NCI-H2107 treated with DMSO at 0.1 percent for 48 hours (cell line): ENCODE results near the gene COBLL1.

Experiments
- DNase-seq: peaks from one replicate; lab custom pipeline; 2025; ENCODE audit not compliant: unreplicated experiment; lab: John Stamatoyannopoulos, UW

Gene COBLL1

GRCh38 chr2:164823126-164823525 is 18.5 kb downstream of the COBLL1 start:
- no peak for DNase-seq

GRCh38 chr2:164821338-164821737 is 20.3 kb downstream of the COBLL1 start:
- no peak for DNase-seq

GRCh38 chr2:164818149-164819136 is 23.2 kb downstream of the COBLL1 start:
- no peak for DNase-seq

- no peak for DNase-seq
Observed at GRCh38 chr2:164816900-164817299, 24.7 kb downstream of the COBLL1 start.

- no peak for DNase-seq
Observed at GRCh38 chr2:164816046-164816445, 25.6 kb downstream of the COBLL1 start.

GRCh38 chr2:164815071-164815793 is 26.4 kb downstream of the COBLL1 start:
- DNase-seq, result no peak

- DNase-seq, result no peak
Observed at GRCh38 chr2:164813535-164813934, 28.1 kb downstream of the COBLL1 start.

DNA sequence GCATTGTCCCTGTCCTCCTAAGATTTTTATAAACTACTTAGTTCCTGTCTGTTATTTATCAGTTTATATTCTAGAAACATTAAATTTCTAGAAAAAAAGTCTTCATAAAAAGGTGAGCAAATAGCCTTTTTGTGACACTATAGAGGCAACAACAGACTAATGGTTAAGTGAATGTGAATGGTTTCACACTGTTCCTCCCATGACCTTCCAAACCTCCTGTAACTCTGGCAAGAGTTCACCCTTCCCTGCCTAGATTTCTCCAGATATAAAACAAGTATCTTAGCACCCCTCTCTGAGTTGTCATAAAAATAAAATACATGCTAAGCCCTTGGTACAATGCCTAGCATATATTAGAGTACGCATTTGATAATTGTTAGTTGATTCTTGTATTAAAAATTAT is 29.2 kb downstream of the COBLL1 start:
- no peak for DNase-seq

DNA sequence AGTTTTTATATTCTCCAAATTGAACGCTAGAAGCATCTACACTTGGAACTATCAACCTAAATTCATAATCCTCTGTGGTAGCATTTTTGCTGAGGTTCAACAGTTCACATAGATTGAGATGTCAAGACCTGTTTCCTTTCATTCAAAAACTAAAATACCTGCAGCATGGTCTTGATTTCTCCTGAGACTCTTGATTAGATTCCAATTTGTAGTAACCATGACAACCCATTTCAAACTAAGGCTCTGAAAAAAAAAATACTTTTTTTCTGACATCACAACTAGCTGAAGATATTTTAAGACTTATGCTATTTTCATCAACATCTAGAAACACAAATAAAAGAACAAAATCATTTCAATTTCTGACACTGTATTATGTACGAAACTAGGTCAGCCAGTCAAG is 29.8 kb downstream of the COBLL1 start:
- DNase-seq, result no peak

DNA sequence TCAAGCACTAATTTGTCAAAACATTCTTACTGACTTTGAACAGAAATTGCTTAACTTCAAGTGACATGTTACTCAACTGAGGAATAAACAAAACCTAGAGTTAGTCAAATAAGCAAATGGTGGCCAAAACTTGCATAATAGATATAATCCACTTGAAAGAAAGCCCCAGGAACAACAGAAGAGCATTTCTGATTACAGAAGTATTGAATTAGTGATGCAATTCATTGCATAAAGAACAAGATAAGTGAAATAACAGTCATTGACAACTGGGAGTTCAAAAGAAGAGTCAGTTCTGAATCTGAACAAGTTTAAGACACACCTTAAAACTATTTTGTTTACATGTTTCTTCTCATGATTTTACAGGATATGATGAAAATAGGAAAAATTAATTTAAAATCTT is 30.8 kb downstream of the COBLL1 start:
- DNase-seq, result no peak

- no peak for DNase-seq
Observed at GRCh38 chr2:164808776-164809175, 32.8 kb downstream of the COBLL1 start.

GRCh38 chr2:164803776-164804466 is 37.7 kb downstream of the COBLL1 start:
- no peak for DNase-seq

GRCh38 chr2:164802095-164802707 is 39.4 kb downstream of the COBLL1 start:
- no peak for DNase-seq

DNA sequence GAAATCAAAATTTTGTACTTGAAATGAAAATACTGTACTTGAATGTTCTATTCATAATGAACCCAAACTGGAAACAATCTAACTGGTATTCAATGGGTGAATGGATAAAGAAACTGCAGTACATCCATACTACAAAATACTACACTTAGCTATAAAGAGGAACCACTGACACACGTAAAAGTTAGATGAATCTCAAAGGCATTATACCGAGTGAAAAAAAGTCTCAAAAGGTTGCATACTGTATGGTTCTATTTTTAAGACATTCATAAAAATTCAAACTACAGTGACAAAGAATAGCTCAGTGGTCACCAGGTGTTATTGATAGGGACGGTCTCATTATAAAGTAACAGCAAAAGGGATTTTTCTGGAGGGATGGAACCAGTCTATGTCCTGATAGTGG is 41.1 kb downstream of the COBLL1 start:
- DNase-seq, result no peak

DNA sequence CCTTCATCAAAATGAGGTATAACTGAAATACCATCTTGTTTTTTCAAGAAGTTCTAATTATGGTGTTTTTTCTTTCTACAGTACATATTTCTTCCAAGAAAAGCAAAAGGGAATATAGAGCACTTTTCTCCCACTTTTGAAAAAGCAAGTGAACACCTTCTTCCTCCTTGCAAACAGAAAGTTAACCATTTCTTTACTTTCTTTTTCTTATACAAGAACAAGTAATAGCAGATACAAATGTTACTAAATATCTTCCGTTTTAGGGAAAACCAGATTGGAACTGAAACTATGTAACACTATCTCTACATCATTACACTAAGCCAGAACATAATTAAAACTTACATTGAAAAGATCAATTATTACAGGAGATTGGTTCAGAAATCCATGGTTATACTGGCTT is 44.0 kb downstream of the COBLL1 start:
- DNase-seq, result no peak

DNA sequence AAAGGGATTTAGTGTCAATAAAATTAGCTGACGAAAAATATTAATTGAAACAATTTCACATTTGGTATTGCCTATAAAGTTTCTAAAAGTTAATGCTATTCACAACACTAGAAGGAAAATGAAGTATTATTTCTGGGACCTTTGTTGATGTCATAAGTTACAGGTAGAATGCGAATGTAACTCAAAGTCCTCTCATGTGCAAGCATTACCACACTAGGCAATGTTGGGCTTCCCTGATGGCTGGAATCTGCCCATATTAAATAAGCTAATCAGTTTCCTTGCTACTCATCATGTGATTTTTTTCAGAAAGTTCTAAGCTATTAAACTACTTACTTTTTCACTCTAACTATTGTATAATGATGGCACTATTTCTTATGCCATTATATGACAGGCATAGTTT is 44.6 kb downstream of the COBLL1 start:
- no peak for DNase-seq

DNA sequence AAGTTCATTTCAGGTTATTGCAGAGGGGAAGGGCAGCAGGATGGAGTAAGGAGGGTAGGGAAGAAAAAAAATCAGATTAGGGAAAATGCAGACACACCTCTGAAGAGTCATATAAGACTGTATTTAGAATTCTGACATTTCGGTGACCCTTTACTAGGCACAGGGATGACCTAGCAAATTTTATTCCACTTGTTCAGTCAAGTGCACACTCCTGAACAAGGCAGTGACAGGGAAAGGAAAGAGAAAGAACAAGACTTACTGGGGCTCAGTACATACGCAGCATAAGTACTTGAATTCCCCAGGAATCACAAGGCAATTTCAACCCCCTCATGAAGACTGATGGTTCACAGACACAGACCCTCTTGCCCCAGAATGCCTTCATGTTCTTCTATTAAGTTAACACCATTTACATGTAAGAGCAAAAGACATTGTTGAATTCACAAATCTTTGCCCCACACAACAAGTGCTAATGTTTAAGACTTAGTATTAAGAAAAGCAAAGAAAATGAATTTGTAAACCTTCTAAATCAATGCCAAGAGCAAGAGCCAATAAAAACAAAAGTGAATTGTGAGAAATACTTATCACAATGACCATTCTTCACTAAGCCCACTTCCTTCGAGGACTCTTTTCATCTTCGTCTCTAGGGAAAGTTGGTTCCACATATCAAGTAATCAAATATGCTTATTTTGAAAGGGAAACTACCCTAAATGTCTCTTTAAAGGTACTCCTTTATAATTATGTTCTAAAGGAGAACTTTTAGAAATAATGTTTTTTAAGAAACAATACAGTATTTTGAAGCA is 47.0 kb downstream of the COBLL1 start:
- DNase-seq, result no peak

GRCh38 chr2:164794016-164794415 is 47.6 kb downstream of the COBLL1 start:
- DNase-seq, result no peak

DNA sequence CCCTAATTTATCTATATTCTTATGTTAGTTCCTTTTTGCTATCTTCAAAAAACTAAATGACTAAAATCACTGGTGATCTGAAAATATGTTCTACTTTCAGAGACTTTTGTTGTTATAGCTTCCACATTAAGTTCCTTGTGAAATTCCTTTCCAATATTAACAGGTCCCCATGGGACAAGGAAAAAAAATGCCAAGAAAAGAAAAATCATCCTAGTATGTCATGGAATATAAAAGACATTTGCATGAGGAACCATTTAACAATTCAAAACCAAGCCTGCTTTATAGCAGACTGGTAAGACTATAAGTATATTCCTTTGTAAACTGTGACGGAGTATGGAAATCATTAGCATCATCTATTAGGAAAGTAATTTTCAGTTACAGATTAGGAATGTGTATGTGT is 48.1 kb downstream of the COBLL1 start:
- DNase-seq, result no peak
